OCI-LY7 (cell line): ENCODE data around the gene NONO. TPM values are rescaled to one million over a fixed set of nuclear protein-coding genes. Genes with fewer than 3 reads are reported as not detected.

Source experiments
- BruUV-seq: library from RNA; stranded (reverse); fragments of 400-500 nt; replicated peaks from 2 replicates; lab custom pipeline; 2021; lab: Mats Ljungman, UMichigan
- CTCF ChIA-PET: fragments of 300-600 bp; sonication (Branson Sonifier 250); formaldehyde crosslinking; loops from one replicate; lab custom pipeline; 2022; ENCODE audit warnings: antibody characterized with exemption; ENCODE audit not compliant: unreplicated experiment; lab: Charles Lee
- POLR2A ChIA-PET: fragments of 300-600 bp; sonication (Branson Sonifier 250); formaldehyde crosslinking; loops from one replicate; lab custom pipeline; 2022; ENCODE audit warnings: antibody characterized with exemption; lab: Charles Lee
- DNase-seq: peaks from one replicate; pipeline ENCODE4 v3.0.0-alpha.2; 2015; ENCODE audit warnings: low spot score
- H2AFZ ChIP-seq: fragments of 200-600 bp; sonication (generic), shearing (Covaris generic); 2 replicates; pipeline ENCODE4 v1.6.1; 2014; ENCODE audit warnings: mild to moderate bottlenecking, antibody characterized with exemption, low read length, moderate library complexity
- H3K27ac ChIP-seq: fragments of 200-600 bp; sonication (generic); 2 replicates; pipeline ENCODE4 v1.5.1; 2014; ENCODE audit warnings: mixed run types, low read depth, mild to moderate bottlenecking, moderate library complexity, low read length, inconsistent platforms; ENCODE audit not compliant: poor library complexity, severe bottlenecking
- H3K36me3 ChIP-seq: fragments of 200-600 bp; sonication (generic); 2 replicates; pipeline ENCODE4 v1.6.1; 2014; ENCODE audit warnings: mild to moderate bottlenecking, antibody characterized with exemption, low read length, moderate library complexity, mixed read lengths; ENCODE audit not compliant: insufficient read depth
- H3K4me1 ChIP-seq: fragments of 200-600 bp; sonication (generic); 2 replicates; pipeline ENCODE4 v1.5.1; 2014; ENCODE audit warnings: mild to moderate bottlenecking, low read length; ENCODE audit not compliant: insufficient read depth, poor library complexity, severe bottlenecking
- H3K4me2 ChIP-seq: fragments of 200-600 bp; sonication (generic); 2 replicates; pipeline ENCODE4 v1.6.1; 2014; ENCODE audit warnings: mild to moderate bottlenecking, low read length
- H3K4me3 ChIP-seq: fragments of 200-600 bp; sonication (generic); 2 replicates; pipeline ENCODE4 v1.5.1; 2014; ENCODE audit warnings: mild to moderate bottlenecking, low read depth, low read length; ENCODE audit not compliant: poor library complexity, severe bottlenecking
- H3K79me2 ChIP-seq: fragments of 200-600 bp; sonication (generic); 2 replicates; pipeline ENCODE4 v1.6.1; 2016; ENCODE audit warnings: low read depth, mild to moderate bottlenecking, low read length, moderate library complexity, mixed read lengths; ENCODE audit not compliant: insufficient read depth
- H3K9me2 ChIP-seq: fragments of 200-600 bp; sonication (generic); 2 replicates; pipeline ENCODE4 v1.6.1; 2016; ENCODE audit warnings: mild to moderate bottlenecking, low read length, mixed read lengths; ENCODE audit not compliant: insufficient read depth
- H3K9me3 ChIP-seq: fragments of 200-600 bp; sonication (generic); 2 replicates; pipeline ENCODE4 v1.6.1; 2014; ENCODE audit warnings: mild to moderate bottlenecking, mixed run types, low read length, mixed read lengths
- H4K20me1 ChIP-seq: fragments of 200-600 bp; sonication (generic); 2 replicates; pipeline ENCODE4 v1.6.1; 2014; ENCODE audit warnings: mild to moderate bottlenecking, antibody characterized with exemption, low read length, moderate library complexity, mixed read lengths; ENCODE audit not compliant: insufficient read depth
- EZH2phosphoT487 ChIP-seq: fragments of 200-600 bp; sonication (generic); IDR thresholded peaks from 2 replicates; pipeline ENCODE4 v1.6.1; 2018; ENCODE audit warnings: low read depth, borderline replicate concordance, mild to moderate bottlenecking, mixed run types, antibody characterized with exemption, low read length, moderate library complexity, mixed read lengths
- intact Hi-C: fragments of 100-400 bp; cut with micrococcal nuclease; formaldehyde crosslinking; loops from one replicate; pipeline ENCODE4 v1.10.0; 2022; ENCODE audit not compliant: unreplicated experiment
- total RNA-seq, 2 experiments: library from RNA; depleted of rRNA in 1 of 2; stranded (reverse); fragments of >200 nt in 1 of 2; shearing (Covaris generic) in 1 of 2; gene quantifications; 2 replicates each; pipeline ENCODE4 v1.2.3, GENCODE V29; 2014 to 2022
- TF ChIP-seq, protein P1 (sequence below): fragments of 200-600 bp; sonication (generic); conservative IDR thresholded peaks from 2 replicates; pipeline ENCODE4 v1.5.1; 2014; ENCODE audit warnings: mild to moderate bottlenecking, antibody characterized with exemption, low read length, moderate library complexity, mixed read lengths

Gene NONO
- total RNA-seq, 2 experiments from 2014 or later: 379 to 488 TPM

DNA sequence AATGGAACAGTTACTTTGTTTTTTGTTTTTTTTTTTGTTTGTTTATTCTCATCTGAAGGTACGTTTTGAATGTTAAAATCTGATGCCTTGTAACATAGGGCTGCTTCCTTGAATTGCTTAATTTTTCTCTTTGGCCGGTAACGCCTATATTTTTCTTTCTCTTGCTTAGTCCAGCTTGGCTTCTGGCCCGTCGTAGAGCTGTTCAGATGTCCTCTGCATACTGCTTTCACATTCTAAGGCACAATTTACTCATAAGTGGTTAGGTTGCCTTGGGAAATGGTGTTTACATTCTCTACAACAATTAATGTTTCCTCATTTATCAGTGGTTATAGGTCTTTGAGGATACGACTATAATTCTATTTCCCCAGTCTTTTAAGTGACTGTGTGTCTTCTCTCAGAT, 7.9 kb downstream of the NONO start:
- Histone ChIP-seq H3K4me2 (no peak overlapping the region), H3K9me3 (no peaks in the 10 kb centered on the region), H3K4me1 (peaks cover 7% of the 10 kb centered on the region), H3K36me3 (peaks cover 88% of the 10 kb centered on the region), H2AFZ (no peak overlapping the region), H3K4me3 (no peak overlapping the region), H3K9me2 (no peaks in the 10 kb centered on the region), H3K79me2 (peaks cover 59% of the 10 kb centered on the region), H3K27ac (no peak overlapping the region), H4K20me1 (0 out of 2 replicates have a peak, but pooled peaks cover 5% of the 10 kb centered on the region)
- ChIA-PET CTCF (no interaction called here), POLR2A (interaction anchor here (1.7 kb wide), 1 partner anchor 10 kb away, joined by 5 read pairs; the partner anchor contains the start of gene ITGB1BP2)
- BruUV-seq: no TSS peak
- TF ChIP-seq EZH2phosphoT487: no peak
- TF ChIP-seq, protein P1, sequence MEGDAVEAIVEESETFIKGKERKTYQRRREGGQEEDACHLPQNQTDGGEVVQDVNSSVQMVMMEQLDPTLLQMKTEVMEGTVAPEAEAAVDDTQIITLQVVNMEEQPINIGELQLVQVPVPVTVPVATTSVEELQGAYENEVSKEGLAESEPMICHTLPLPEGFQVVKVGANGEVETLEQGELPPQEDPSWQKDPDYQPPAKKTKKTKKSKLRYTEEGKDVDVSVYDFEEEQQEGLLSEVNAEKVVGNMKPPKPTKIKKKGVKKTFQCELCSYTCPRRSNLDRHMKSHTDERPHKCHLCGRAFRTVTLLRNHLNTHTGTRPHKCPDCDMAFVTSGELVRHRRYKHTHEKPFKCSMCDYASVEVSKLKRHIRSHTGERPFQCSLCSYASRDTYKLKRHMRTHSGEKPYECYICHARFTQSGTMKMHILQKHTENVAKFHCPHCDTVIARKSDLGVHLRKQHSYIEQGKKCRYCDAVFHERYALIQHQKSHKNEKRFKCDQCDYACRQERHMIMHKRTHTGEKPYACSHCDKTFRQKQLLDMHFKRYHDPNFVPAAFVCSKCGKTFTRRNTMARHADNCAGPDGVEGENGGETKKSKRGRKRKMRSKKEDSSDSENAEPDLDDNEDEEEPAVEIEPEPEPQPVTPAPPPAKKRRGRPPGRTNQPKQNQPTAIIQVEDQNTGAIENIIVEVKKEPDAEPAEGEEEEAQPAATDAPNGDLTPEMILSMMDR: no peak
- intact Hi-C loops: no loop called here
- DNase-seq: no peak

DNA sequence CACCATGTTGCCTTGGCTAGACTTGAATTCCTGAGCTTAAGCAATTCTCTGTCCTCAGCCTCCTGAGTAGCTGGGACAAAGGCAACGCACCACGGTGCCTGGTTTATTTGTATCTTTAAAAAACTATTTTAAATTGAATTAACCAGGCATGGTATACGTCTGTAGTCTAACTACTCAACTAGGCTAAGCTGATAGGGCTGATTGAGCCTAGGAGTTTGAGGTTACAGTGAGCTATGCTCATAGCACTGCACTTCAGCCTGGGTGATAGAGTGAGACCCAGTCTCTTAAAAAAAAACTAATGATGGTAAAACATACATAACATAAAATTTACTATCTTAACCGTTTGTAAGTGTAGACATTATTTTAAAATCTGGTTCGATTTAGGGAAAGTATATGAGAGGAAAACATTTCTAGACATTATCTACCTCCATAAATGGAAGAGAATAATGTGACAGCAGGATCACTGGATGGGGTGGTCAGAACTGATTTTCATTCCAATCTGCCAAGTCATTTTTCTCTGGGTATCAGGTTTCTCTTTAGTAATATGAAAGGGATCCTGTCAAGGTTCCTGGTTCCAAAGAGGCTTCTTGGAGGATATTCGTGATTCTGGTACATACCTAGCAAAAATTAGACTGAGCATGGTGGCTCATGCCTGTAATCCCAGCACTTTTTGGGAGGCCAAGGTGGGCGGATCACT, 9.4 kb downstream of the NONO start:
- Histone ChIP-seq H3K9me2 (no peaks in the 10 kb centered on the region), H2AFZ (no peak overlapping the region), H3K9me3 (no peaks in the 10 kb centered on the region), H3K4me1 (no peaks in the 10 kb centered on the region), H3K79me2 (peaks cover 45% of the 10 kb centered on the region), H3K4me2 (no peak overlapping the region), H3K27ac (no peak overlapping the region), H3K36me3 (peaks cover 92% of the 10 kb centered on the region), H4K20me1 (0 out of 2 replicates have a peak, but pooled peaks cover 5% of the 10 kb centered on the region), H3K4me3 (no peak overlapping the region)
- no peak for DNase-seq
- CTCF ChIA-PET: no interaction called here
- POLR2A ChIA-PET: interaction anchor here (0.5 to 1.7 kb wide), 3 partner anchors 9 to 1096 kb away, joined by 5 to 6 read pairs (median 5); partner anchors contain the start of genes ITGB1BP2 and NONO
- TF ChIP-seq EZH2phosphoT487: no peak
- TF ChIP-seq, protein P1: no peak
- intact Hi-C loops: no loop called here
- no TSS peak for BruUV-seq

DNA sequence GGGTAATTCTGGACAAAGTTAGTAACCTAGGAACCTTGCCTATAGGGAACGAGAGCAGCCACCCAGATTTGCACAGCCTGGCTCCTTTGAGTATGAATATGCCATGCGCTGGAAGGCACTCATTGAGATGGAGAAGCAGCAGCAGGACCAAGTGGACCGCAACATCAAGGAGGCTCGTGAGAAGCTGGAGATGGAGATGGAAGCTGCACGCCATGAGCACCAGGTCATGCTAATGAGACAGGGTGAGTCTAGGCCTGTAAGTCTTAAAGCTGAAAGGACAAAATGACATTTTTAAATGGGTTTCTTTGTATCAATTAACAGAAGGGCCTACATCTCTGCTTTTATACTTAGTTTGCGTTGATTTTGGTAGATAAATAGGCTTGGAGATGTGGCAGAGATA, 13.4 kb downstream of the NONO start:
- peaks cover 95% of the 10 kb centered on the region for H3K36me3 ChIP-seq
- ChIA-PET CTCF (no interaction called here), POLR2A (no interaction called here)
- no peak overlapping the region for H3K4me2 ChIP-seq
- no peak overlapping the region for H3K27ac ChIP-seq
- no TSS peak for BruUV-seq
- DNase-seq: no peak
- H3K4me1 ChIP-seq: no peaks in the 10 kb centered on the region
- H4K20me1 ChIP-seq: no peaks in the 10 kb centered on the region
- no peak for TF ChIP-seq EZH2phosphoT487
- TF ChIP-seq, protein P1: no peak
- H3K79me2 ChIP-seq: peaks cover 5% of the 10 kb centered on the region; the same call in 1 of the 2 replicates
- intact Hi-C loops: no loop called here
- no peak overlapping the region for H3K4me3 ChIP-seq
- H2AFZ ChIP-seq: no peak overlapping the region
- no peaks in the 10 kb centered on the region for H3K9me3 ChIP-seq
- no peaks in the 10 kb centered on the region for H3K9me2 ChIP-seq
